HG03139 (cell line): Measurements from ENCODE around the gene TNNT3.

Experiments used
- ATAC-seq: cut with Tn5 transposase; IDR thresholded peaks from one replicate; pipeline ENCODE4 v1.9.1; 2021; ENCODE audit not compliant: unreplicated experiment

Gene TNNT3

DNA sequence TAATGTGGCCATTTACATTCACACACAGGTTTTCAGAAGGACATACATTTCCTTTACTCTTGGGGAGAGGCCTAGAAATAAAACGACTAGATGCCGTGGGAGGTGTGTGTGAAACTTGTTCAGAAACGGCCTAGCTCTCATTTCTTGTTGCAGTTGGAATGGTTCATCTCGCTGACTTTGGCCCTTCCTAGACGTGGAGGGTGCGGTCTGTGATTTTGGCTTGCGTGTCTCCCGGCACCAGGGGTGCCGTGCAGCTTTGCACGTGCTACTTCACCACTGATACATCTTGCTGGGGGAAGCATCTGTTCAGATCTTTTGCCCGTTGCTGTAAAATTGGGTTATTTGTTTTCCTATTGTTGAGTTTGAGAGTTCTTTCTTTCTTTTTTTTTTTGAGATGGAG is 24.7 kb upstream of the TNNT3 start:
- no peak for ATAC-seq

GRCh38 chr11:1896468-1896867 is 23.0 kb upstream of the TNNT3 start:
- no peak for ATAC-seq

- no peak for ATAC-seq
Measured at GRCh38 chr11:1896923-1897322, 22.6 kb upstream of the TNNT3 start.

GRCh38 chr11:1899090-1899489 is 20.4 kb upstream of the TNNT3 start:
- ATAC-seq = no peak

DNA sequence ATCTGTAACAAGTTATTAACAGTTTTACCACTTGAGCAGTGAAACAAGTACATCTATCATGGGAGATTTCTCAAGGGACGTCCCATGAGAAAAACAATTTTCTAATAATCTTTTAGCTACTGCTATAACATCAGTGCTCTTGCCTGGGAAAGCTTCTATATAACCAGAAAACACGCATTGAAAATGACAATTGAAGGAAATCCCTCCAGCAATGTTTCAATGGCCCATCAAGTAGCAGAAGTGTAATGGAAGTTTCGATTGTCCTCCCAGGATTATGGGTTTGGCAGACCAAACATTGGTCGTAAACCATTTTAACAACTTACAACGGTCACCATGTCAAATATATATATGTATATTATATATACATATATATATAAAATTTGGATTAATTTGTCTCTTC is 19.8 kb upstream of the TNNT3 start:
- ATAC-seq = no peak

DNA sequence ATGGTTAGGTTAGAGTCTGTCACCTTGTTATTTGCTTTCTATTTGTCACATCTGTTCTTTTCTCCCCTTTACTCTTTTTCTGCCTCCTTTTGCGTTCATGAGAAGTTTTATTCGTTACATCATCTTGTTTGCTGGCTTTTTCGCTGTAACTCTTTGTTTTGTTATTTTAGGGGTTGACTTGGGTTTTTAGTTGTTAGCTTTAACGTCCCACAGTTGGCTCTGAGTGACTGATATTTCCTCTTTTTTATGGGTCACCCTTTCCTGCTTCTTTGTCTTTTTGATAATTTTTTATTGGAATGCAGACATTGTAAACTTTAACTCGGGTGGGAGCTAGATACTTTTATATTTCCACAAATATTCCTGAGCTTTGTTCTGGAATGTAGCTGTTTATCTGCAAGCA is 13.3 kb upstream of the TNNT3 start:
- no peak for ATAC-seq

DNA sequence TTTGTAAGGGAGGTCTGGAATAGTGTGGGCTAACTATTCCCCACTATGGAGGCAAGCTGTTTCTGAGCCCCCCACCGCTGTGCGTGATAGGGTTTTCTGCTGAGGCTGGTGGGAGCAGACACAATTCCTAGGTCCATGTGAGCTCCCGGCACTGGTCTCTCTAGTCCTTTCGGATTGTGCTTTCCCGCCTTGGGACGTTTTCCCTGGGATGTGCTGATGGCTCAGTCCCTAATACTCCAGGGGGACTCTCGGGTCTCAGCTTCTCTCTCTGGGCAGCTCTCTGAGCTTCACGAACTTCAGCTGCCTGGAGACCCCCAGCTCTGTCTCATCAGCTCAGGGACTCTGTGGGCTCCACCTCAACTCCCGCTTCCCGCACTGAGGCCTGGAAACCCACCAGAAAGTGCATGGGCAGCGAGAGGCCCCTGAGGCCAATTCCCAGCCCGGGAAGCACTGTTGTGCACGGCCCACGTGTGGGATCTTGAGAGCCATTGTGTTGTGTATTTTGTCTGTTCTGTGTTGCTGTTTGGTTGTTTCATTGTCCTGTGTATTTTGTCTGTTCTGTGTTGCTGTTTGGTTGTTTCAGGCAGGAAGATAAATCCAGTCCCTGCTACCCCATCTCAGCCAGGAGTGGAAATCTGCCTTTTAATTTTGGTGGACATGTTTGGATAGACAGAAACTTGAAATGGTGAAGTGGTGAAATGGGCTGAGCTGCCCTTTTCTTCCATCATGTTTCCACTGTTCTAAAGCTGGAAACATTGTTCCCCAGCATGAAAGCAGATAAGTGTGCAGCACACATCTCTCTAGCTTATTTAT is 12.7 kb upstream of the TNNT3 start:
- ATAC-seq = no peak

- no peak for ATAC-seq
Measured at GRCh38 chr11:1908618-1909017, 10.9 kb upstream of the TNNT3 start.

DNA sequence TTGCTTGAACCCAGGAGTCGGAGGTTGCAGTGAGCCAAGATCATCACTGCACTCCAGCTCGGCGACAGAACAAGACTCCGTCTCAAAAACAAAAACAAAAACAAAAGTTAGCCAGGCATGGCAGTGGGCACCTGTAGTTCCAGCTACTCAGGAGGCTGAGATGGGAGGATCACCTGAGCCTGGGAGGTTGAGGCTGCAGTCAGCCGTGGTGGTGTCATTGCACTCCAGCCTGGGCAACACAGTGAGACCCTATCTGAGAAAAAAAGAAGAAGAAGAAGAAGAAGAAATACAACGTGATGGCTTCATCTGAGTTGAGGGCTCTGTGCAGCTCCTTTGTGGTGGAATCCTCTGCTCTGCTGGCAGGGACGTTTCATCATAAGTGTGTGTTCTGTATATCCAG is 10.0 kb upstream of the TNNT3 start:
- ATAC-seq = no peak

- ATAC-seq = no peak
Measured at GRCh38 chr11:1912289-1912878, 7.1 kb upstream of the TNNT3 start.

DNA sequence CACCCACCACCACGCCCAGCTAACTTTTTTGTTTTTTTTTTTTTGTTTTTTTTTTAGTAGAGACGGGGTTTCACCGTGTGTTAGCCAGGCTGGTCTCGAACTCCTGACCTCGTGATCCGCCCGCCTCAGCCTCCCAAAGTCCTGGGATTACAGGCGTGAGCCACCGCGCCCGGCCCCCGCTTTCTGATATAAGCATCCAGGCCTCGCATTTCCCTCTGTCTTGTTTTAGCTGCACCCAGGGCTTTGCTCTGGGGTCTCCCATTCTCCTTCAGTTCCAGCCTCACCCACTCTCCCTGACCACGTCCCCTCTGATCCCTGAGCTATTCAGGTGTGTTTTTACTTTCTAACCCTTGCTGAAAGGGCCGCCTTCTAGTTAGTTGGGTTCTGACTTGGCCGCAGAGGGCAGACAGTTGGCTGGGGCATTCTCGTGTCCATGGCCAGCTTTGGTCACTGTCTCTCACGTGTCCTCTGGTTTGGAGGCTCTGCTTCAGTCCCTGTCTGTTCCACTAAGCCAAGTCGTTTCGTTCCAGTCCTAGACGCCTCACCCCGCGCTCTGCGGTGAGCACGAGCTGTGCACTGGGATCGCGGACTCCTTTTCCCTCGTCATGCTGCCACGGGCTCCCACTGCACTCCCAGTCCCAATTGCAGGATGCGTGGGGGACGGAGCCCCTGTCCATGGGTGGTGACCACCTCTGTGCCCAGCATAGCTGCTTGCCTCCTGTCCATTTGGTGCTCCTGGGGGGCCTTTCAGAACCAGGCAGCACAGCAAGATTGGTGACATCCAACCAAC is 6.0 kb upstream of the TNNT3 start:
- no peak for ATAC-seq

DNA sequence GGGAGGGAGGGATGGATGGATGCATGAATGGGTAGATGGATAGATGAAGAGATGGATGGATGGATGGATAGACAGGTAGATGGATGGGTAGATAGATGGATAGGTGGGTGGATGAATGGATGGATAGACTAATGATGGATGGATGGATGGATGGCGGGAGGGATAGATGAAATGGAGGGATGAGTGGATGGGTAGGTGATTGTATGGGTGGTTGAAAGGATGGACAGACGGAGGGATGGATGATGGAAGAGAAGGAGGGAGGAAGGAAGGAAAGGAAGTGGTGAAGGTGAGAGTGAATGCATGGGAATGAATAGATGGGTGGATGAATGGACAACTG is 3.7 kb upstream of the TNNT3 start:
- ATAC-seq = no peak

DNA sequence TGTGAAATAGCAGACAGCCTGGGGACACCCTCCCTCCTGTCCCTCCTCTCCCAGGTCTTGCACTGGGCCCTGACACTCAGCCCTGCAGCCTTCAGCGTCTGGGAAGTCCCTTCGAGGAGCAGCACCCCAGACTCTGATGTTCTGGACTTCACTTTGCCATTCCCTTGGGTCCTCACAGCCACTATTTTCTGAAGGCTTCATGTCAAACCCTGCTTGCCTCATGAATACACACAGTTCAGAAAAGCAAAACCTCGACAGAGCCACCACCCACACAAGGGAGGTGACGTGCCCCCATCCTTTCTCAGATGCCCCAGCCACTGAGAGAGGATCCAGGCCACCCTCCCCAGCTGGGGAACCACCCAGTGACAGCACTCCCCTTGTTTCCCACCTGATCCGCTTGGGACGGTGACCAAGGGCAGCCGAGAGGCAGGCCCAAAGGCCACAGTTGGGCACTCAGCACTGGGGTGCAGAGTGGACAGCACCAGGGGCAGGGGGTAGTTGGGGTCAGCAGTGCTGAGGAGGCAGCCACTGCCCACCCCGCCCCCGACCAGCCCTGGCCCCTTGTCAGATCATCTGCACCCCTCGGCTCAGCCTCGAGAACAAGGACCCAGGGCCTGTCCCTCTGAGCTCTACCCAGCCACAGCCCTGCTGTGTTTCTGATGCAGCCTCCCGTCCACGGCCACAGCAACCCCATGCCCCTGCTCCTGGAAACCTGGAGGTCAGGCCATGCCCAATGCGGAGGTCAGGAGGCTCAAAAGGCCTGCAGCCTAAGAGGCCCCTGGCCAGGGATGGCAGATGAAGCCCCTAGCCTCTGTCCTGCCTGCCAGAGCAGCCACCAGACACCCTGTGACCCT is 3.1 kb upstream of the TNNT3 start:
- no peak for ATAC-seq

DNA sequence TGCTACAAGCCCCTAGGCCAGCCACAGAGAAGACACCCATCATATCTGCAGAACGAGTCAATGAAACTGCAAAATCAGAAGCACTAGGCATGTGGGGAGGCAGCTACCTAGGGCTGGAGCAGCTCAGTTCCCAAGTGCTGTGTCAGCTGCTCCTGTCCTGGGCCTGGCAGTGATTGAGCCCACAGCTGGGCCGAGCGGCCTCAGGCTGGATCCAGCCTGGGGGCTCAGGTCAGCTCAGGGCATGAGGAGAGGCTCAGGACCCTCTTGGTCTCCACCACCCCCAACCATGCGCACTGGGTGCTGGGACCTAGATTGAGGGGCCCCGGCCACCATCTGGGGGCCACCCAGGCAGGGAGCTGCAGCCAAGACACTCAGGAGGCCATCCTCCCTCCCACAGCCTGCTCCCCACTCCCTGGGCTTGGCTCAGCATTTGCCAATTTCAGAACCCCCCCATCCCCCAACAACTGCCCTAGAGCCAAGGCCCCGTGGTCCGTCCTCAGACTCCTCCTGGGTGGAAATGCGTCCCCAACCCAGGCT is 2.4 kb upstream of the TNNT3 start:
- no peak for ATAC-seq

DNA sequence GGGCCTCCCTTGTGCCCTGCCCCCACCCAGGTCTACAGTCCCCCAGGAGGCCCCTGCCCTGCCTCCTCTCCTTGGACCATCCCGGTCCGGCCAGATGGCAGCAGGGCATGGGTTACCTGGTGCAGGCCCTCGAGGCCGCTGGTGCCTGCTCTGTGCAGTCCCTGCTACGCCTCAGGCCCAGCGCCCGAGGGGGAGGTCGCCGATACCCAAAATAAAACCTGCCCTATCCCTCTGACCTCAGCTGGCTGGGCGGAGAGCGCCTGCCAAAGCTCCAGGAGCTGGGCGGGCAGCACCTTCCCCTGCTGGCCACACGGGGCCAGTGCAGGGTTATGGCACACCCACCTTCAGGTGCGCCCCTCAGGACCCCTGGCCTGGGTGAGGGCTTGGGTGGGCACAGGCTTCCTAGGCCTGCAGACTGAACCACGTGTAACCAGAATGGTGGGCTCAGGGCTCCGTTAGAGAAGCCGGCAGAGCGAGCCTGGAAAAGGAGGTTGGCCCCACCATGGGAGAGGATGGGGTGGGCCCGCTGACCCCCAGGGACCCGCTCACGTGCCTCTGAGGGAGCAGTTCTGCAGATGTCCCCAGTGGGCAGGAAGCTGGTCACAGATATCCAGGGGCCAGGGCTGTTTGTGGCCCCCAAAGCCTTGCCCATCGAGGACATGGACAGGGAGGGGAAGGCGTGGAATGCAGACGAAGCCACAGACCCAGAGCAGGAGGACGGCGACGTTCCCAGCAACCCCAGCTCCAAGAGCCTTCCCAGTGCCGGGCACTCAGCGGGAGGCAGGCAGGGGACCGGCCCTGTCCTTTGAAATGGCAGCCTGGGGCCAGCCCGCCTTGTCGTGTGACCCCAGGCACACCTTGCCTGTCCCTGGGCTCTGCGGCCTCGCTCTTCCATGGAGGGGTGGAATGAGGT is 1.7 kb upstream of the TNNT3 start:
- ATAC-seq = no peak

DNA sequence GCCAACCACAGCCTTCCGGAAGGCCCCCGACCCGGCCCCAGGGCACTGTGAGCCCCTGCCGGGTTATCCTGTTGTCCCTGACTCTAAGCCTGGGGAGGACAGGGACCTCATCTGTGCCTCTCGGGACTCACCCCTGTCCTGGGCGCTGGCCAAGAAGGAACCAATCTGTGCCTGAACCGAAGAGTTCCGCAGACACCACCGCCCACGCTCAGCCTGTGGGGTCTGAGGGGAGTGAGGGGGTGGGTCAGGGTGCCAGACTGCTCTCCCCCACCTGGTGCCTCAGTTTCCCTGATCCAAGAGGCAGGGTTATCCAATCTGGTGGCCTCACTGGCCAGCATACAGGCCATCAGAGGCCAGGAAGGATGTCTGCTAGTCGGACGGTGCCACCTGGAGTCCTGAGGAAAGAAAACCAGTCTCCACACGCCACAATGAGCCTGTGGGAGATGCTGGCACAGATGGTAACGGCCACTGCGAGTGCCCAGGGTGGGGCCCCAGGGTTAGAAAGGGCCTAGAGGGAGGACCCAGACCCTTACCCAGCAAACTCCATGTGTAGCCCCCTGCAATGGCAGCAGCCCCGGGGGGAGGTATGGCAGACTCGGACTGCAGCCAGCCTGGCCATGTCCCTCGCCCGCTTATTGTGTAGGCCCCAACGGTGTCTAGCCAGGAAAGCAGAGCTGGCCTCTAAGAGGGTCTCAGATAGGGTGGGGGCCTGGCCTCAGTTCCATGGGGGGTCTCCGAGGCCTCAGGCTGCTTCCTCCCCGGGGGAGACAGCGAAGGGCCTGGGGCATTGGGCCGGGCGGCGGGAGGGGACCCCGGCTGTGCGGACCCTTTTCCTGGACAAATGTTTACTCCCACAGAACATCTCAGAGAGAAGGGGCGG is 827 bp upstream of the TNNT3 start:
- no peak for ATAC-seq

DNA sequence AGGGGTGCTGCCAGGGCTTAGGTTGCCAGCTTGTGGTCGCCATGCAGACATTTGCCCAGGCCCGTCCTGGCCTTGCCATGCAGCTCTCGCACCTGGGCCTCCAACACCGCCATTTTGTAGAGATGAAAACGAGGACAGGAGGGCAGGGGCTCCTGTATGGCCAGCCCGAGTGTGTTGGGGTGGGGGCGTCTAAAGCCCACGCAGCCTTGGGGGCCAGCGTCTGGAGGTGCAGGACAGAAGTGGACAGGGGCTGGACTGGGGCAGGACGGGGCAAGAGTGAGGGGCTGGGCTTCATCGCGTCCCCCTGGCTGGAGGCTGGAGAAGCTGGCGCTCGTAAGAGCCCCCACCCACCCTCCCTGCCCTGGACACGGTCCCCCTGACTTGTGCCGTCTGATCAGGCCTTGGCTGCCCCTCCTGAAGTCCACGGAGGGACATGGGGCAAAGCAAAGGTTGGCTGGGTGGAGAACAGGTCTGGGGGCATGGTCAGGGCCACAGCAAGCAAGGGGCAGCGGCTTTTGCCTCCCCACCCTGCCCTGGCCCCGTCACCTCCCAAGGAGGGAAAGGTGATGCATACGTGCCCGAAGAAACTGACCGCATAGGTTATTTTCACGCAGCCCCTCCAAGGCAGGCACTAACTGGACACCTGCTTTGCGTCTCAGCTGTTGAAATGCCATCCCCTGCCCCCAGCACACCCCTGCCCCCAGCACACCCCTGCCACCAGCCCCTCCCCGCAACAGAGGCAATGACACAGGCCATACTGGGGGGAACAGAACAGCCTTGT is 815 bp downstream of the TNNT3 start:
- no peak for ATAC-seq

GRCh38 chr11:1920909-1921573 is 1.5 kb downstream of the TNNT3 start:
- ATAC-seq = no peak
